Stomach (tissue), 9 donors: Measurements from ENCODE around the gene PNCK. TPM values are rescaled to one million over a fixed set of nuclear protein-coding genes. Genes with fewer than 3 reads are reported as not detected.

Experiments
- DNase-seq, 2 donors: peaks; one replicate each; pipeline versions ENCODE4 v3.0.0 to v3.0.0-alpha.2; 2013 to 2019
- H3K27ac ChIP-seq, 5 donors: fragments of 200-600 bp in 4 of 5; sonication (generic) in 4 of 5; one replicate each; pipeline ENCODE4 v1.5.1; 2013 to 2019; ENCODE audit warnings: mild to moderate bottlenecking in 1 of 5, moderate library complexity in 1 of 5
- H3K27me3 ChIP-seq, 3 donors: fragments of 200-600 bp; sonication (generic); one replicate each; pipeline ENCODE4 v1.5.1; 2017 to 2019; ENCODE audit warnings: mixed run types in 1 of 3
- H3K36me3 ChIP-seq, 4 donors: fragments of 200-600 bp; sonication (generic); 1 replicate in 3 of 4; 2 replicates in 1 of 4; pipeline ENCODE4 v1.5.1; 2016 to 2019
- H3K4me1 ChIP-seq, 4 donors: fragments of 200-600 bp; sonication (generic); one replicate each; pipeline ENCODE4 v1.5.1; 2016 to 2019
- H3K4me3 ChIP-seq, 4 donors: fragments of 200-600 bp; sonication (generic) in 3 of 4; one replicate each; pipeline ENCODE4 v1.5.1; 2016 to 2019; ENCODE audit warnings: mild to moderate bottlenecking in 1 of 4
- H3K9me3 ChIP-seq, 4 donors: fragments of 200-600 bp; sonication (generic); one replicate each; pipeline ENCODE4 v1.5.1; 2016 to 2019
- EP300 ChIP-seq: sonication (generic); formaldehyde crosslinking; IDR thresholded peaks from one replicate; pipeline ENCODE4 v1.6.1; 2017; ENCODE audit warnings: antibody characterized with exemption
- POLR2A ChIP-seq, 4 donors: fragments of 450-650 bp; IDR thresholded peaks; one replicate each; pipeline ENCODE4 v1.6.1; 2016; ENCODE audit warnings: antibody characterized with exemption in 4 of 4, control low read depth in 2 of 4, mild to moderate bottlenecking in 1 of 4, moderate library complexity in 1 of 4
- POLR2AphosphoS5 ChIP-seq, 3 donors: sonication (generic); formaldehyde crosslinking; IDR thresholded peaks; one replicate each; pipeline ENCODE4 v1.6.1; 2016; ENCODE audit warnings: antibody characterized with exemption in 3 of 3
- whole genome bisulfite sequencing, 5 donors: extraction: QIAGEN DNeasy Blood & Tissue Kit in 3 of 5; methylation state at CpG; one replicate each; pipeline versions ENCODE4 v1.1.5 to v1.1.7; 2013 to 2018; 5-methylcytosine and 5-hydroxymethylcytosine counted together
- intact Hi-C: fragments of 100-400 bp; cut with DNase I; formaldehyde crosslinking; loops from one replicate; pipeline ENCODE4 v1.15.1; 2023; ENCODE audit warnings: low total_unique reads
- polyA plus RNA-seq, 3 donors: library from polyadenylated mRNA; stranded (reverse); fragments of 200-250 nt; gene quantifications; one replicate each; pipeline ENCODE4 v1.2.3, GENCODE V29; 2013
- small RNA-seq, 4 donors: library from RNA; depleted of rRNA; stranded (forward); fragments of <200 nt; gene quantifications; one replicate each; pipeline ENCODE3, GENCODE V24; 2016
- total RNA-seq, 5 donors: library from RNA; depleted of rRNA; stranded (reverse); fragments of >200 nt; gene quantifications; one replicate each; pipeline versions ENCODE4 v1.1.0 to v1.2.3, GENCODE V29; 2014 to 2016
- TF ChIP-seq, protein P1 (sequence below), 7 experiments: fragments of 450-650 bp in 4 of 7; fragments of 200-600 bp in 3 of 7; sonication (generic) in 3 of 7; IDR thresholded peaks; one replicate each; pipeline ENCODE4 v1.5.1; 2016 to 2019; ENCODE audit warnings: antibody characterized with exemption in 7 of 7, control low read depth in 2 of 7, mild to moderate bottlenecking in 1 of 7
- donor health status: healthy with polysubstance abuse.
- donor health status: Bipolar disorder and iron deficiency.
- donor health status: healthy.

PNCK gene
- total and polyA plus RNA-seq, 8 donors: 0.44 to 21.0 (median 8.3) TPM; not detected in 1

GRCh38 chrX:153621949-153622598 is 51.5 kb downstream of the PNCK start:
- Histone ChIP-seq H3K27me3 (peaks cover 0 to 30% (median 29%) of the 10 kb centered on the region in 3 donors), H3K27ac (no peak overlapping the region), H3K4me1 (no peaks in the 10 kb centered on the region), H3K9me3 (no peaks in the 10 kb centered on the region), H3K4me3 (no peak overlapping the region), H3K36me3 (no peaks in the 10 kb centered on the region)
- TF ChIP-seq, protein P1, sequence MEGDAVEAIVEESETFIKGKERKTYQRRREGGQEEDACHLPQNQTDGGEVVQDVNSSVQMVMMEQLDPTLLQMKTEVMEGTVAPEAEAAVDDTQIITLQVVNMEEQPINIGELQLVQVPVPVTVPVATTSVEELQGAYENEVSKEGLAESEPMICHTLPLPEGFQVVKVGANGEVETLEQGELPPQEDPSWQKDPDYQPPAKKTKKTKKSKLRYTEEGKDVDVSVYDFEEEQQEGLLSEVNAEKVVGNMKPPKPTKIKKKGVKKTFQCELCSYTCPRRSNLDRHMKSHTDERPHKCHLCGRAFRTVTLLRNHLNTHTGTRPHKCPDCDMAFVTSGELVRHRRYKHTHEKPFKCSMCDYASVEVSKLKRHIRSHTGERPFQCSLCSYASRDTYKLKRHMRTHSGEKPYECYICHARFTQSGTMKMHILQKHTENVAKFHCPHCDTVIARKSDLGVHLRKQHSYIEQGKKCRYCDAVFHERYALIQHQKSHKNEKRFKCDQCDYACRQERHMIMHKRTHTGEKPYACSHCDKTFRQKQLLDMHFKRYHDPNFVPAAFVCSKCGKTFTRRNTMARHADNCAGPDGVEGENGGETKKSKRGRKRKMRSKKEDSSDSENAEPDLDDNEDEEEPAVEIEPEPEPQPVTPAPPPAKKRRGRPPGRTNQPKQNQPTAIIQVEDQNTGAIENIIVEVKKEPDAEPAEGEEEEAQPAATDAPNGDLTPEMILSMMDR (IDR thresholded peaks at IDR 0.05): no peak
- TF ChIP-seq POLR2A (IDR thresholded peaks at IDR 0.05): no peak
- TF ChIP-seq EP300: no peak
- TF ChIP-seq POLR2AphosphoS5 (IDR thresholded peaks at IDR 0.05): no peak
- 86 to 91% (median 88%) methylated on average over 27 of the region's 27 CpGs for WGBS, 5 donors
- intact Hi-C loops: no loop called here
- no peak for DNase-seq

- TF ChIP-seq POLR2A (IDR thresholded peaks at IDR 0.05): no peak
- TF ChIP-seq, protein P1 (IDR thresholded peaks at IDR 0.05): no peak
- TF ChIP-seq EP300: no peak
- no peak for TF ChIP-seq POLR2AphosphoS5 (IDR thresholded peaks at IDR 0.05)
- WGBS, 5 donors: 63 to 85% (median 77%) methylated on average over 5 of the region's 5 CpGs
- no peaks in the 10 kb centered on the region for H3K4me1 ChIP-seq
- no peak overlapping the region for H3K4me3 ChIP-seq
- H3K27me3 ChIP-seq: peaks cover 0 to 33% (median 30%) of the 10 kb centered on the region in 3 donors
- no peaks in the 10 kb centered on the region for H3K36me3 ChIP-seq
- intact Hi-C loops: no loop called here
- DNase-seq: no peak
- no peak overlapping the region for H3K27ac ChIP-seq
- H3K9me3 ChIP-seq: no peaks in the 10 kb centered on the region
Measured at GRCh38 chrX:153620576-153620975, 53.0 kb downstream of the PNCK start.

Small RNAs within 50 kb of the gene (small RNA-seq; reads per million reads assigned to genes)
- gene RN7SL687P: 0 reads per million in 4 donors

Other genes with a start within 250 kb of the PNCK start
- 10 to 100 TPM in 1 of 5 donors, 1 to 10 TPM in 2, not detected in 2; 2.2 to 13.3 (median 5.1) TPM for gene TREX2, start 227.8 kb downstream of the PNCK start, total RNA-seq
- 1 to 10 TPM in 1 of 3 donors, under 1 TPM in 1, not detected in 1; 0.62 to 1.2 TPM for gene TREX2, start 227.8 kb downstream of the PNCK start, polyA plus RNA-seq
- gene HAUS7, start 203.2 kb downstream of the PNCK start, total RNA-seq: 10 to 100 TPM in 2 of 5 donors, 1 to 10 TPM in 3; 1.8 to 17.9 (median 6.4) TPM
- gene HAUS7, start 203.2 kb downstream of the PNCK start, polyA plus RNA-seq: 10 to 100 TPM; 31.3 to 75.3 (median 41.7) TPM
- gene BGN, start 178.8 kb downstream of the PNCK start, total RNA-seq: 10 to 100 TPM in 3 of 5 donors, 1 to 10 TPM in 2; 6.2 to 64.3 (median 21.9) TPM
- gene BGN, start 178.8 kb downstream of the PNCK start, polyA plus RNA-seq: 10 to 100 TPM in 2 of 3 donors, 1 to 10 TPM in 1; 9.3 to 22.7 (median 10.5) TPM
- gene ATP2B3, start 156.2 kb downstream of the PNCK start, total RNA-seq: under 1 TPM in 1 of 5 donors, not detected in 4; 0.55 TPM
- under 1 TPM in 1 of 3 donors, not detected in 2; 0.03 TPM for gene ATP2B3, start 156.2 kb downstream of the PNCK start, polyA plus RNA-seq
- 10 to 100 TPM in 3 of 5 donors, under 1 TPM in 1, not detected in 1; 0.58 to 55.4 (median 17.0) TPM for gene CCNQ, start 74.7 kb downstream of the PNCK start, total RNA-seq
- gene CCNQ, start 74.7 kb downstream of the PNCK start, polyA plus RNA-seq: 10 to 100 TPM; 26.2 to 36.5 (median 32.2) TPM
- under 1 TPM in 1 of 5 donors, not detected in 4; 0.18 TPM for gene DUSP9, start 26.6 kb downstream of the PNCK start, total RNA-seq
- gene DUSP9, start 26.6 kb downstream of the PNCK start, polyA plus RNA-seq: under 1 TPM in 1 of 3 donors, not detected in 2; 0.25 TPM
- 10 to 100 TPM; 17.7 to 32.7 (median 19.1) TPM for gene SLC6A8, start 14.1 kb upstream of the PNCK start, total RNA-seq
- gene SLC6A8, start 14.1 kb upstream of the PNCK start, polyA plus RNA-seq: 10 to 100 TPM in 2 of 3 donors, 1 to 10 TPM in 1; 7.3 to 30.9 (median 15.9) TPM
- 100 to 1,000 TPM in 1 of 5 donors, 10 to 100 TPM in 3, under 1 TPM in 1; 0.58 to 121 (median 75.9) TPM for gene BCAP31, start 50.6 kb upstream of the PNCK start, total RNA-seq
- gene BCAP31, start 50.6 kb upstream of the PNCK start, polyA plus RNA-seq: 100 to 1,000 TPM in 1 of 3 donors, 10 to 100 TPM in 2; 49.6 to 156 (median 88.0) TPM
- gene ABCD1, start 51.0 kb upstream of the PNCK start, total RNA-seq: 10 to 100 TPM in 3 of 5 donors, 1 to 10 TPM in 2; 2.4 to 22.3 (median 14.5) TPM
- gene ABCD1, start 51.0 kb upstream of the PNCK start, polyA plus RNA-seq: 1 to 10 TPM; 3.2 to 3.7 (median 3.4) TPM
- 10 to 100 TPM in 3 of 5 donors, 1 to 10 TPM in 2; 1.8 to 49.2 (median 18.7) TPM for gene PLXNB3, start 90.4 kb upstream of the PNCK start, total RNA-seq
- gene PLXNB3, start 90.4 kb upstream of the PNCK start, polyA plus RNA-seq: 10 to 100 TPM in 1 of 3 donors, 1 to 10 TPM in 2; 5.2 to 11.9 (median 6.0) TPM
- 1 to 10 TPM in 3 of 5 donors, not detected in 2; 1.1 to 3.6 (median 1.6) TPM for gene SRPK3, start 107.2 kb upstream of the PNCK start, total RNA-seq
- gene SRPK3, start 107.2 kb upstream of the PNCK start, polyA plus RNA-seq: 1 to 10 TPM in 1 of 3 donors, under 1 TPM in 2; 0.35 to 1.7 (median 0.46) TPM
- gene IDH3G, start 120.6 kb upstream of the PNCK start, total RNA-seq: 100 to 1,000 TPM in 1 of 5 donors, 10 to 100 TPM in 4; 31.0 to 186 (median 54.0) TPM
- 10 to 100 TPM; 52.3 to 57.7 (median 54.4) TPM for gene IDH3G, start 120.6 kb upstream of the PNCK start, polyA plus RNA-seq
- 100 to 1,000 TPM in 3 of 5 donors, 10 to 100 TPM in 2; 13.9 to 186 (median 150) TPM for gene SSR4, start 120.9 kb upstream of the PNCK start, total RNA-seq
- 100 to 1,000 TPM; 554 to 717 (median 646) TPM for gene SSR4, start 120.9 kb upstream of the PNCK start, polyA plus RNA-seq
- gene PDZD4, start 156.7 kb upstream of the PNCK start, total RNA-seq: 10 to 100 TPM in 1 of 5 donors, 1 to 10 TPM in 4; 4.6 to 11.1 (median 6.7) TPM
- gene PDZD4, start 156.7 kb upstream of the PNCK start, polyA plus RNA-seq: 1 to 10 TPM; 2.1 to 5.5 (median 3.4) TPM
- gene L1CAM, start 212.4 kb upstream of the PNCK start, total RNA-seq: 10 to 100 TPM in 1 of 5 donors, 1 to 10 TPM in 3, under 1 TPM in 1; under 0.01 to 19.1 (median 2.8) TPM
- gene L1CAM, start 212.4 kb upstream of the PNCK start, polyA plus RNA-seq: 1 to 10 TPM in 1 of 3 donors, under 1 TPM in 2; 0.62 to 3.1 (median 0.76) TPM
- gene AVPR2, start 230.9 kb upstream of the PNCK start, total RNA-seq: under 1 TPM in 1 of 5 donors, not detected in 4; 0.37 TPM
- 1 to 10 TPM in 2 of 3 donors, under 1 TPM in 1; 0.19 to 1.4 (median 1.1) TPM for gene AVPR2, start 230.9 kb upstream of the PNCK start, polyA plus RNA-seq